OCI-LY3 (cell line): Measurements from ENCODE around the gene PPP2R1B.

Experiments
- H2AFZ ChIP-seq: fragments of 200-600, 300-600 bp; shearing (Covaris generic); 2 replicates; pipeline ENCODE4 v1.6.0; 2014; ENCODE audit warnings: antibody characterized with exemption, low read depth, low read length
- H3K27ac ChIP-seq: fragments of 200-600, 300-600 bp; sonication (generic); 2 replicates; pipeline ENCODE4 v1.5.1; 2014; ENCODE audit warnings: mild to moderate bottlenecking, low read length, moderate library complexity, mixed read lengths
- H3K27me3 ChIP-seq: fragments of 200-600, 300-600 bp; sonication (generic); 2 replicates; pipeline ENCODE4 v1.6.1; 2014; ENCODE audit warnings: low read depth, low read length, mixed read lengths
- H3K36me3 ChIP-seq: fragments of 200-600, 300-600 bp; sonication (generic); replicated peaks from 2 replicates; pipeline ENCODE3; 2014; ENCODE audit warnings: low read depth, low read length, mixed read lengths
- H3K4me1 ChIP-seq: fragments of 300-600, 200-600 bp; sonication (generic); 2 replicates; pipeline ENCODE4 v1.6.1; 2014; ENCODE audit warnings: low read length, mixed read lengths
- H3K4me2 ChIP-seq: fragments of 200-600, 300-600 bp; sonication (generic); 2 replicates; pipeline ENCODE4 v1.6.1; 2014; ENCODE audit warnings: low read length, mixed read lengths
- H3K4me3 ChIP-seq: fragments of 300-600, 200-600 bp; sonication (generic); 2 replicates; pipeline ENCODE4 v1.5.1; 2014; ENCODE audit warnings: antibody characterized with exemption, mild to moderate bottlenecking, low read length, moderate library complexity
- H3K79me2 ChIP-seq: fragments of 300-600, 200-600 bp; shearing (Covaris generic); 2 replicates; pipeline ENCODE4 v1.6.1; 2014; ENCODE audit warnings: mild to moderate bottlenecking, low read length, mixed read lengths
- H3K9ac ChIP-seq: fragments of 300-600, 200-600 bp; shearing (Covaris generic); 2 replicates; pipeline ENCODE4 v1.6.0; 2014; ENCODE audit warnings: mild to moderate bottlenecking, low read length, moderate library complexity
- H3K9me3 ChIP-seq: fragments of 200-600, 300-600 bp; shearing (Covaris generic); 2 replicates; pipeline ENCODE4 v1.6.1; 2014; ENCODE audit warnings: low read length, mixed read lengths; ENCODE audit not compliant: insufficient read depth
- H4K20me1 ChIP-seq: fragments of 200-600, 300-600 bp; sonication (generic); 2 replicates; pipeline ENCODE4 v1.6.1; 2016; ENCODE audit warnings: low read length, mixed read lengths; ENCODE audit not compliant: insufficient read depth
- EZH2phosphoT487 ChIP-seq: fragments of 200-600 bp; shearing (Covaris generic); IDR thresholded peaks from 2 replicates; pipeline ENCODE4 v1.6.1; 2018; ENCODE audit warnings: antibody characterized with exemption, mixed run types, low read depth
- TF ChIP-seq, protein P1 (sequence below): fragments of 200-600, 300-600 bp; sonication (generic); IDR thresholded peaks from 2 replicates; pipeline ENCODE4 v1.5.1; 2014; ENCODE audit warnings: antibody characterized with exemption, low read length, low read depth

Gene PPP2R1B

DNA sequence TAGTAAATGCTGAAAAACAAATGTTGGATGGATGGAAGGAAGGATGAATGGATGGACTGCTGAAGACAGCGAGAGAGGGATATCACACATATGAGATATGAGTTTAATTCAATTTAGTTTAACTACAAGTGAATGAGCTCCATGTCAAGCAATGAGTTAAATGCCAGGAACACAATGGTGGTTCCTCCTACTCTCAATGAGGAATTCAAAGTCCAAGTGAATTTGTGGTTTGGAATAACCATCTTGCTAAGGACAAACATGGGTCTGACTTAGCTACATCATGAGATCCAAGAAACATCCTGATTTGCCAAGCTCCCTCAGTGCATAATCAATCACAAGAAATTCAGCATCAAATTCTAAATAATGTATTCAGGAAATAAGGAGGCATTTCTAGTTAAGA lies 26.1 kb upstream of the PPP2R1B start:
- Histone ChIP-seq H3K27me3 (no peaks in the 10 kb centered on the region), H3K9ac (no peak overlapping the region), H3K9me3 (0 out of 2 replicates have a peak, but pooled peaks cover 1% of the 10 kb centered on the region), H3K36me3 (peaks cover 14% of the 10 kb centered on the region), H3K4me2 (no peak overlapping the region), H3K79me2 (no peaks in the 10 kb centered on the region), H4K20me1 (no peaks in the 10 kb centered on the region), H2AFZ (no peak overlapping the region), H3K27ac (no peak overlapping the region), H3K4me1 (peaks cover 29% of the 10 kb centered on the region), H3K4me3 (no peak overlapping the region)
- TF ChIP-seq EZH2phosphoT487: no peak
- TF ChIP-seq, protein P1, sequence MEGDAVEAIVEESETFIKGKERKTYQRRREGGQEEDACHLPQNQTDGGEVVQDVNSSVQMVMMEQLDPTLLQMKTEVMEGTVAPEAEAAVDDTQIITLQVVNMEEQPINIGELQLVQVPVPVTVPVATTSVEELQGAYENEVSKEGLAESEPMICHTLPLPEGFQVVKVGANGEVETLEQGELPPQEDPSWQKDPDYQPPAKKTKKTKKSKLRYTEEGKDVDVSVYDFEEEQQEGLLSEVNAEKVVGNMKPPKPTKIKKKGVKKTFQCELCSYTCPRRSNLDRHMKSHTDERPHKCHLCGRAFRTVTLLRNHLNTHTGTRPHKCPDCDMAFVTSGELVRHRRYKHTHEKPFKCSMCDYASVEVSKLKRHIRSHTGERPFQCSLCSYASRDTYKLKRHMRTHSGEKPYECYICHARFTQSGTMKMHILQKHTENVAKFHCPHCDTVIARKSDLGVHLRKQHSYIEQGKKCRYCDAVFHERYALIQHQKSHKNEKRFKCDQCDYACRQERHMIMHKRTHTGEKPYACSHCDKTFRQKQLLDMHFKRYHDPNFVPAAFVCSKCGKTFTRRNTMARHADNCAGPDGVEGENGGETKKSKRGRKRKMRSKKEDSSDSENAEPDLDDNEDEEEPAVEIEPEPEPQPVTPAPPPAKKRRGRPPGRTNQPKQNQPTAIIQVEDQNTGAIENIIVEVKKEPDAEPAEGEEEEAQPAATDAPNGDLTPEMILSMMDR: no peak

DNA sequence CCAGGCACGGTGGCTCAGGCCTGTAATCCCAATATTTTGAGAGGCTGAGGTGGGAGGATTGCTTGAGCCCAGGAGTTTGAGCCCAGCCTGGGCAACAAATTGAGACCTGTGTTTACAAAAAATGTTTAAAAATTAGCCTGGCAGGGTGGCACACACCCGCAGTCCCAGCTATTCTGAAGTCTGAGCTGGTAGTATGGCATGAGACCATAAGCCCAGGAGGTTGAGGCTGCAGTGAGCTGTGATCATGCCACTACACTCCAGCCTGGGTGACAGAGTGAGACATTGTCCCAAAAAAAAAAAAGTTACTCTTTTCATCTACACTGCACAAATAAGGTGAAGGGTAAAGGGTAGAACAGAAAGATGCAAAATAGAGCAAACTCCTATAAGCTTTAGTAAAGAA lies 22.3 kb upstream of the PPP2R1B start:
- H3K9ac ChIP-seq: no peak overlapping the region
- no peak overlapping the region for H3K27ac ChIP-seq
- H3K36me3 ChIP-seq: peaks cover 10% of the 10 kb centered on the region
- no peak overlapping the region for H3K4me3 ChIP-seq
- 0 out of 2 replicates have a peak, but pooled peaks cover 3% of the 10 kb centered on the region for H3K4me1 ChIP-seq
- H4K20me1 ChIP-seq: no peaks in the 10 kb centered on the region
- no peak overlapping the region for H3K4me2 ChIP-seq
- TF ChIP-seq, protein P1: no peak
- no peak for TF ChIP-seq EZH2phosphoT487
- H3K79me2 ChIP-seq: no peaks in the 10 kb centered on the region
- H3K27me3 ChIP-seq: no peaks in the 10 kb centered on the region
- no peak overlapping the region for H2AFZ ChIP-seq
- no peaks in the 10 kb centered on the region for H3K9me3 ChIP-seq

DNA sequence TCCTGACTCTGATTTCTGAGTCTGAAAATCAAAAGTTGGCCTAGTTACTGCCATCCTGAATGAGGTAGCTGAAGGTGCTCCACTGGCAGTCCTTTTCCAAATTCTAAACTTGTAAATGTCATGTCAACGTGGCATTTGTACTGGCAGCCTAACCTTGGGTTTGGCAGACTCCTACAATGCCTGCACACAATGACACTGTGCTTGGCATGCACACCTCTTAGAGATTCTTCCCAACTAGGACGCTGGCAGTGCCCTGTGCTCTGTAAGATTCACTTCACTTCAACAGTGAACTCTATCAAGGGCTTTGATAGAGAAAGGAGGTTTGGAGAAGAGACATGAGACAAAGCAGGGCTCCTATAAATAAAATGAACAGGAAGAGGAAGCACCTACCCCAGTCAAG lies 21.9 kb upstream of the PPP2R1B start:
- H3K79me2 ChIP-seq: no peaks in the 10 kb centered on the region
- no peak overlapping the region for H3K9ac ChIP-seq
- no peak overlapping the region for H2AFZ ChIP-seq
- H4K20me1 ChIP-seq: no peaks in the 10 kb centered on the region
- no peak overlapping the region for H3K4me2 ChIP-seq
- H3K36me3 ChIP-seq: peaks cover 10% of the 10 kb centered on the region
- no peak overlapping the region for H3K27ac ChIP-seq
- H3K27me3 ChIP-seq: no peaks in the 10 kb centered on the region
- 0 out of 2 replicates have a peak, but pooled peaks cover 3% of the 10 kb centered on the region for H3K4me1 ChIP-seq
- H3K4me3 ChIP-seq: no peak overlapping the region
- no peak for TF ChIP-seq EZH2phosphoT487
- TF ChIP-seq, protein P1: no peak
- no peaks in the 10 kb centered on the region for H3K9me3 ChIP-seq

GRCh38 chr11:111785886-111786412 lies 19.8 kb upstream of the PPP2R1B start:
- Histone ChIP-seq H3K4me2 (no peak overlapping the region), H3K27me3 (no peaks in the 10 kb centered on the region), H4K20me1 (no peaks in the 10 kb centered on the region), H3K4me1 (0 out of 2 replicates have a peak, but pooled peaks cover 3% of the 10 kb centered on the region), H3K4me3 (no peak overlapping the region), H3K36me3 (peaks cover 10% of the 10 kb centered on the region), H2AFZ (no peak overlapping the region), H3K27ac (no peak overlapping the region), H3K9me3 (no peaks in the 10 kb centered on the region), H3K9ac (no peak overlapping the region), H3K79me2 (no peaks in the 10 kb centered on the region)
- TF ChIP-seq, protein P1: no peak
- TF ChIP-seq EZH2phosphoT487: no peak
